Measurements from ENCODE around the gene CHD3.

Gene CHD3

DNA sequence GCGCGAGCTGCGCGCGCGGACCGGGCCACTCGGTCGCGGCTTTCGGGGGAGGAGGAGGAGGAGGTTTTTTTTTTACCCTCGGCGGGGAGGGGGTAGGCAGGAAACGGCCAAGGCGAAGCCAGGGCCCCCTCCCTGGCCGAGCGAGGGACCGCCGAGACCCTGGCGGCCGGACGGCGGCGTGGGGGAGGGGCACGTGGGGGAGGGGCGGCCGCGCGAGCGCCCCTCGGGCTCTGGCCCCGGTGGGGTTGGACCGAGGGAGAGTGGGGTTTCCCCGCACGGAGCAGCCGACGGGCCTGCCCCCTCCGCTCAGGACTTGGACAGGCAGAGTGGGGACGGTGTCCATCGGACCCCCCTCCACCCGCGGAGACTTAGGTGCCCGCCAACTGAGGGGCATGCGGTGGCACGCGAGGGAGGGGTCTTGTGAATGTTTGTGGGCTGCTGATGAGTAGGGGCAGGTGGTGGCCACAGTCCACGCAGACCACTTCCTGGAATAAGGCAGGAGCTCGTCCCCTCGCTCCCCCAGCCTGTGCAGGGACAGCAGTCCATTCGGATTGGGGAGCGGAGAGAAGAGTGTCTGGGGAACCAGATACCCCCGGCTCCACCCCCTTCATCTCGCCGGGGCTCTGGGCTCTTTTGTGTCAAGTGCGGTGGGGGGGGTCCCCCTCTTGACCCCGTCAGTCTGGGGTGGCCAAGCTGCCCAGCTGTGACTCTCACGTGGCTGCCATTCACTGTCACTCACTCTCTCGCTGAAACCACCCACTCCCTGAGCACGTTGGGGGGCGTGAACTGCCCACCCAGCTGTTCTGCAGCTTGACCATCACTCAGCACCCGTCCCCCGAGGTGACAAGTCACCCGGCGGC is 3.0 kb upstream of the CHD3 start (continued):
- TF ChIP-seq ZNF211 (tag by site-specific recombination; IDR thresholded peaks at IDR 0.05; ENCODE audit: low read depth): no peak
- TF ChIP-seq MZF1 (tag by site-specific recombination; IDR thresholded peaks at IDR 0.05; ENCODE audit: borderline replicate concordance): peak; percentile 77
- TF ChIP-seq ZNF157 (tag by site-specific recombination; IDR thresholded peaks at IDR 0.05): no peak
- TF ChIP-seq ZEB2 (tag by site-specific recombination; IDR thresholded peaks at IDR 0.05): peak; percentile 76; the same call in 1 of the 2 replicates
- TF ChIP-seq, protein P1, sequence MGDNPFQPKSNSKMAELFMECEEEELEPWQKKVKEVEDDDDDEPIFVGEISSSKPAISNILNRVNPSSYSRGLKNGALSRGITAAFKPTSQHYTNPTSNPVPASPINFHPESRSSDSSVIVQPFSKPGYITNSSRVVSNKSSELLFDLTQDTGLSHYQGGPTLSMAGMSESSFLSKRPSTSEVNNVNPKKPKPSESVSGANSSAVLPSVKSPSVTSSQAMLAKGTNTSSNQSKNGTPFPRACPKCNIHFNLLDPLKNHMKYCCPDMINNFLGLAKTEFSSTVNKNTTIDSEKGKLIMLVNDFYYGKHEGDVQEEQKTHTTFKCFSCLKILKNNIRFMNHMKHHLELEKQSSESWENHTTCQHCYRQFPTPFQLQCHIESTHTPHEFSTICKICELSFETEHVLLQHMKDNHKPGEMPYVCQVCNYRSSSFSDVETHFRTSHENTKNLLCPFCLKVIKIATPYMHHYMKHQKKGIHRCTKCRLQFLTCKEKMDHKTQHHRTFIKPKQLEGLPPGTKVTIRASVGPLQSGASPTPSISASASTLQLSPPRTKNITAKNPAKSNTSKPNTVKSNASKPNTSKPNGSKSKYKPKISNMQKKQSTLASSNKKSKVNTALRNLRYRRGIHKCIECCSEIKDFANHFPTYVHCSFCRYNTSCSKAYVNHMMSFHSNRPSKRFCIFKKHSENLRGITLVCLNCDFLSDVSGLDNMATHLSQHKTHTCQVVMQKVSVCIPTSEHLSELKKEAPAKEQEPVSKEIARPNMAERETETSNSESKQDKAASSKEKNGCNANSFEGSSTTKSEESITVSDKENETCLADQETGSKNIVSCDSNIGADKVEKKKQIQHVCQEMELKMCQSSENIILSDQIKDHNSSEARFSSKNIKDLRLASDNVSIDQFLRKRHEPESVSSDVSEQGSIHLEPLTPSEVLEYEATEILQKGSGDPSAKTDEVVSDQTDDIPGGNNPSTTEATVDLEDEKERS (tag by site-specific recombination; IDR thresholded peaks at IDR 0.05): no peak
- no peak for TF ChIP-seq ZNF112 (tag by site-specific recombination; IDR thresholded peaks at IDR 0.05)
- TF ChIP-seq ZNF24 (tag by site-specific recombination; IDR thresholded peaks at IDR 0.05): no peak
- peak; percentile 80; the same call in 1 of the 2 replicates for TF ChIP-seq ZNF324 (tag by site-specific recombination; IDR thresholded peaks at IDR 0.05)
- peak; percentile 92 for TF ChIP-seq ZXDB (tag by site-specific recombination; IDR thresholded peaks at IDR 0.05)
- TF ChIP-seq, protein P2, sequence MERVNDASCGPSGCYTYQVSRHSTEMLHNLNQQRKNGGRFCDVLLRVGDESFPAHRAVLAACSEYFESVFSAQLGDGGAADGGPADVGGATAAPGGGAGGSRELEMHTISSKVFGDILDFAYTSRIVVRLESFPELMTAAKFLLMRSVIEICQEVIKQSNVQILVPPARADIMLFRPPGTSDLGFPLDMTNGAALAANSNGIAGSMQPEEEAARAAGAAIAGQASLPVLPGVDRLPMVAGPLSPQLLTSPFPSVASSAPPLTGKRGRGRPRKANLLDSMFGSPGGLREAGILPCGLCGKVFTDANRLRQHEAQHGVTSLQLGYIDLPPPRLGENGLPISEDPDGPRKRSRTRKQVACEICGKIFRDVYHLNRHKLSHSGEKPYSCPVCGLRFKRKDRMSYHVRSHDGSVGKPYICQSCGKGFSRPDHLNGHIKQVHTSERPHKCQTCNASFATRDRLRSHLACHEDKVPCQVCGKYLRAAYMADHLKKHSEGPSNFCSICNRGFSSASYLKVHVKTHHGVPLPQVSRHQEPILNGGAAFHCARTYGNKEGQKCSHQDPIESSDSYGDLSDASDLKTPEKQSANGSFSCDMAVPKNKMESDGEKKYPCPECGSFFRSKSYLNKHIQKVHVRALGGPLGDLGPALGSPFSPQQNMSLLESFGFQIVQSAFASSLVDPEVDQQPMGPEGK (tag by site-specific recombination; IDR thresholded peaks at IDR 0.05): peak; percentile 98
- TF ChIP-seq ZNF558 (tag by site-specific recombination; IDR thresholded peaks at IDR 0.05): no peak
- TF ChIP-seq, protein P3, sequence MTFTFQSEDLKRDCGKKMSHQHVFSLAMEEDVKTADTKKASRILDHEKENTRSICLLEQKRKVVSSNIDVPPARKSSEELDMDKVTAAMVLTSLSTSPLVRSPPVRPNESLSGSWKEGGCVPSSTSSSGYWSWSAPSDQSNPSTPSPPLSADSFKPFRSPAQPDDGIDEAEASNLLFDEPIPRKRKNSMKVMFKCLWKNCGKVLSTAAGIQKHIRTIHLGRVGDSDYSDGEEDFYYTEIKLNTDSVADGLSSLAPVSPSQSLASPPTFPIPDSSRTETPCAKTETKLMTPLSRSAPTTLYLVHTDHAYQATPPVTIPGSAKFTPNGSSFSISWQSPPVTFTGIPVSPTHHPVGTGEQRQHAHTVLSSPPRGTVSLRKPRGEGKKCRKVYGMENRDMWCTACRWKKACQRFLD (tag by site-specific recombination; IDR thresholded peaks at IDR 0.05): no peak
- TF ChIP-seq ZSCAN23 (tag by site-specific recombination; IDR thresholded peaks at IDR 0.05): no peak
- TF ChIP-seq ZNF596 (tag by site-specific recombination; IDR thresholded peaks at IDR 0.05): 0 out of 2 replicates have a peak, but pooled peaks have one; percentile 21
- TF ChIP-seq YY1 (tag by site-specific recombination; IDR thresholded peaks at IDR 0.05): 0 out of 2 replicates have a peak, but pooled peaks have one; percentile 14
- TF ChIP-seq ZNF274 (IDR thresholded peaks at IDR 0.05; ENCODE audit: low read length): no peak
- TF ChIP-seq ZNF274 (tag by site-specific recombination; IDR thresholded peaks at IDR 0.05; ENCODE audit: borderline replicate concordance): no peak
- TF ChIP-seq, protein P4, sequence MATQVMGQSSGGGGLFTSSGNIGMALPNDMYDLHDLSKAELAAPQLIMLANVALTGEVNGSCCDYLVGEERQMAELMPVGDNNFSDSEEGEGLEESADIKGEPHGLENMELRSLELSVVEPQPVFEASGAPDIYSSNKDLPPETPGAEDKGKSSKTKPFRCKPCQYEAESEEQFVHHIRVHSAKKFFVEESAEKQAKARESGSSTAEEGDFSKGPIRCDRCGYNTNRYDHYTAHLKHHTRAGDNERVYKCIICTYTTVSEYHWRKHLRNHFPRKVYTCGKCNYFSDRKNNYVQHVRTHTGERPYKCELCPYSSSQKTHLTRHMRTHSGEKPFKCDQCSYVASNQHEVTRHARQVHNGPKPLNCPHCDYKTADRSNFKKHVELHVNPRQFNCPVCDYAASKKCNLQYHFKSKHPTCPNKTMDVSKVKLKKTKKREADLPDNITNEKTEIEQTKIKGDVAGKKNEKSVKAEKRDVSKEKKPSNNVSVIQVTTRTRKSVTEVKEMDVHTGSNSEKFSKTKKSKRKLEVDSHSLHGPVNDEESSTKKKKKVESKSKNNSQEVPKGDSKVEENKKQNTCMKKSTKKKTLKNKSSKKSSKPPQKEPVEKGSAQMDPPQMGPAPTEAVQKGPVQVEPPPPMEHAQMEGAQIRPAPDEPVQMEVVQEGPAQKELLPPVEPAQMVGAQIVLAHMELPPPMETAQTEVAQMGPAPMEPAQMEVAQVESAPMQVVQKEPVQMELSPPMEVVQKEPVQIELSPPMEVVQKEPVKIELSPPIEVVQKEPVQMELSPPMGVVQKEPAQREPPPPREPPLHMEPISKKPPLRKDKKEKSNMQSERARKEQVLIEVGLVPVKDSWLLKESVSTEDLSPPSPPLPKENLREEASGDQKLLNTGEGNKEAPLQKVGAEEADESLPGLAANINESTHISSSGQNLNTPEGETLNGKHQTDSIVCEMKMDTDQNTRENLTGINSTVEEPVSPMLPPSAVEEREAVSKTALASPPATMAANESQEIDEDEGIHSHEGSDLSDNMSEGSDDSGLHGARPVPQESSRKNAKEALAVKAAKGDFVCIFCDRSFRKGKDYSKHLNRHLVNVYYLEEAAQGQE (tag by site-specific recombination; IDR thresholded peaks at IDR 0.05): peak; percentile 1; the same call in 1 of the 2 replicates
- TF ChIP-seq ZBTB1 (tag by site-specific recombination; IDR thresholded peaks at IDR 0.05): 0 out of 2 replicates have a peak, but pooled peaks have one; percentile 5
- no peak for TF ChIP-seq ZNF175 (tag by site-specific recombination; IDR thresholded peaks at IDR 0.05)
- TF ChIP-seq ZNF473 (tag by site-specific recombination; IDR thresholded peaks at IDR 0.05): no peak
- TF ChIP-seq FEZF1 (tag by site-specific recombination; IDR thresholded peaks at IDR 0.05): 0 out of 2 replicates have a peak, but pooled peaks have one; percentile 58
- no peak for TF ChIP-seq ZNF510 (tag by site-specific recombination; IDR thresholded peaks at IDR 0.05; ENCODE audit: insufficient replicate concordance)
- TF ChIP-seq, protein P5, sequence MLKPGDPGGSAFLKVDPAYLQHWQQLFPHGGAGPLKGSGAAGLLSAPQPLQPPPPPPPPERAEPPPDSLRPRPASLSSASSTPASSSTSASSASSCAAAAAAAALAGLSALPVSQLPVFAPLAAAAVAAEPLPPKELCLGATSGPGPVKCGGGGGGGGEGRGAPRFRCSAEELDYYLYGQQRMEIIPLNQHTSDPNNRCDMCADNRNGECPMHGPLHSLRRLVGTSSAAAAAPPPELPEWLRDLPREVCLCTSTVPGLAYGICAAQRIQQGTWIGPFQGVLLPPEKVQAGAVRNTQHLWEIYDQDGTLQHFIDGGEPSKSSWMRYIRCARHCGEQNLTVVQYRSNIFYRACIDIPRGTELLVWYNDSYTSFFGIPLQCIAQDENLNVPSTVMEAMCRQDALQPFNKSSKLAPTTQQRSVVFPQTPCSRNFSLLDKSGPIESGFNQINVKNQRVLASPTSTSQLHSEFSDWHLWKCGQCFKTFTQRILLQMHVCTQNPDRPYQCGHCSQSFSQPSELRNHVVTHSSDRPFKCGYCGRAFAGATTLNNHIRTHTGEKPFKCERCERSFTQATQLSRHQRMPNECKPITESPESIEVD (tag by site-specific recombination; IDR thresholded peaks at IDR 0.05): no peak
- no peak for TF ChIP-seq ZNF302 (tag by site-specific recombination; IDR thresholded peaks at IDR 0.05; ENCODE audit: low read depth)
- TF ChIP-seq ZNF768 (tag by site-specific recombination; IDR thresholded peaks at IDR 0.05): no peak
- TF ChIP-seq KLF8 (tag by site-specific recombination; IDR thresholded peaks at IDR 0.05): peak; percentile 40; the same call in 1 of the 2 replicates
- peak; percentile 82 for TF ChIP-seq SP2 (tag by site-specific recombination; IDR thresholded peaks at IDR 0.05)
- no peak for TF ChIP-seq ZFP3 (tag by site-specific recombination; IDR thresholded peaks at IDR 0.05; ENCODE audit: low read depth)
